RWPE2 (cell line): Measurements from ENCODE around the gene SPEF2.

ENCODE experiments used
- ATAC-seq: fragments of 200-7000 bp; cut with Tn5 transposase; 3 replicates; pipeline ENCODE4 v1.9.1; 2021; ENCODE audit warnings: low read depth
- DNase-seq: peaks from one replicate; pipeline ENCODE4 v3.0.0-alpha.2; 2020; ENCODE audit warnings: low spot score
- H3K27ac ChIP-seq: fragments of 450-650 bp; 2 replicates; pipeline ENCODE4 v1.5.1; 2017; ENCODE audit warnings: mild to moderate bottlenecking; ENCODE audit not compliant: poor library complexity, severe bottlenecking
- H3K27me3 ChIP-seq: fragments of 250-450 bp; sonication (Bioruptor Pico); 2 replicates; pipeline ENCODE4 v1.5.1; 2021; ENCODE audit warnings: mild to moderate bottlenecking, moderate library complexity; ENCODE audit not compliant: insufficient read depth, poor library complexity, severe bottlenecking
- H3K36me3 ChIP-seq: fragments of 250-450 bp; sonication (Bioruptor Pico); 2 replicates; pipeline ENCODE4 v1.5.1; 2020; ENCODE audit warnings: low read depth, mild to moderate bottlenecking, moderate library complexity
- H3K4me1 ChIP-seq: fragments of 250-450 bp; sonication (Bioruptor Pico); 2 replicates; pipeline ENCODE4 v1.5.1; 2021; ENCODE audit warnings: mild to moderate bottlenecking, moderate library complexity; ENCODE audit not compliant: insufficient read depth, poor library complexity, severe bottlenecking
- H3K4me3 ChIP-seq: fragments of 250-450 bp; sonication (Bioruptor Pico); 2 replicates; pipeline ENCODE4 v1.5.1; 2021; ENCODE audit warnings: mild to moderate bottlenecking, moderate library complexity; ENCODE audit not compliant: severe bottlenecking
- H3K9me3 ChIP-seq: fragments of 250-450 bp; sonication (Bioruptor Pico); 2 replicates; pipeline ENCODE4 v1.5.1; 2021; ENCODE audit warnings: mild to moderate bottlenecking, moderate library complexity; ENCODE audit not compliant: severe bottlenecking
- TF ChIP-seq, protein P1 (sequence below): fragments of 450-650 bp; IDR thresholded peaks from one replicate; pipeline ENCODE4 v1.5.1; 2017; ENCODE audit warnings: mild to moderate bottlenecking, moderate library complexity; ENCODE audit not compliant: poor library complexity, severe bottlenecking

SPEF2 gene

DNA sequence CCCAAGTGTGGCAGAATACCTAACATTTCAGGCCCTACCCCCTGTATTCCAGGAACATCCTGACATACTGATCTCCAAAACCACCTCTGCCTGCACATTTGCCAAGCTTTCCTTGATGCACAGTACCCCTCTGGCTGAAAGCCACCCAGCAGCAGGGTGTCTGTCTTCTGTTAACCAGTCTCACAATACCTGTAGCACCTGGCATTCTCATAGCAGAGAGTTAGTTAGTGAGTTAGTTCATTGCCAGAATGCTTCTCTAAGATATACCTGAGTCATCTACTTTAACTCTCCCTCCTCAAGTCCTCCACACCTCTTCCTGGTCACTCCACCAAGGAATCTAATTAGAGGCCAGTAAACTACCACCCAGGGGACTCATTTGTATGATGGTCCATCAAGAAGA, 192.9 kb downstream of the SPEF2 start:
- Histone ChIP-seq H3K36me3 (no peaks in the 10 kb centered on the region), H3K27ac (no peak overlapping the region), H3K27me3 (no peaks in the 10 kb centered on the region), H3K4me1 (peaks cover 2% of the 10 kb centered on the region), H3K4me3 (no peak overlapping the region), H3K9me3 (no peaks in the 10 kb centered on the region)
- no peak for DNase-seq
- 0 out of 3 replicates have a peak, but pooled peaks have one; percentile 36 for ATAC-seq
- TF ChIP-seq, protein P1, sequence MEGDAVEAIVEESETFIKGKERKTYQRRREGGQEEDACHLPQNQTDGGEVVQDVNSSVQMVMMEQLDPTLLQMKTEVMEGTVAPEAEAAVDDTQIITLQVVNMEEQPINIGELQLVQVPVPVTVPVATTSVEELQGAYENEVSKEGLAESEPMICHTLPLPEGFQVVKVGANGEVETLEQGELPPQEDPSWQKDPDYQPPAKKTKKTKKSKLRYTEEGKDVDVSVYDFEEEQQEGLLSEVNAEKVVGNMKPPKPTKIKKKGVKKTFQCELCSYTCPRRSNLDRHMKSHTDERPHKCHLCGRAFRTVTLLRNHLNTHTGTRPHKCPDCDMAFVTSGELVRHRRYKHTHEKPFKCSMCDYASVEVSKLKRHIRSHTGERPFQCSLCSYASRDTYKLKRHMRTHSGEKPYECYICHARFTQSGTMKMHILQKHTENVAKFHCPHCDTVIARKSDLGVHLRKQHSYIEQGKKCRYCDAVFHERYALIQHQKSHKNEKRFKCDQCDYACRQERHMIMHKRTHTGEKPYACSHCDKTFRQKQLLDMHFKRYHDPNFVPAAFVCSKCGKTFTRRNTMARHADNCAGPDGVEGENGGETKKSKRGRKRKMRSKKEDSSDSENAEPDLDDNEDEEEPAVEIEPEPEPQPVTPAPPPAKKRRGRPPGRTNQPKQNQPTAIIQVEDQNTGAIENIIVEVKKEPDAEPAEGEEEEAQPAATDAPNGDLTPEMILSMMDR: no peak

DNA sequence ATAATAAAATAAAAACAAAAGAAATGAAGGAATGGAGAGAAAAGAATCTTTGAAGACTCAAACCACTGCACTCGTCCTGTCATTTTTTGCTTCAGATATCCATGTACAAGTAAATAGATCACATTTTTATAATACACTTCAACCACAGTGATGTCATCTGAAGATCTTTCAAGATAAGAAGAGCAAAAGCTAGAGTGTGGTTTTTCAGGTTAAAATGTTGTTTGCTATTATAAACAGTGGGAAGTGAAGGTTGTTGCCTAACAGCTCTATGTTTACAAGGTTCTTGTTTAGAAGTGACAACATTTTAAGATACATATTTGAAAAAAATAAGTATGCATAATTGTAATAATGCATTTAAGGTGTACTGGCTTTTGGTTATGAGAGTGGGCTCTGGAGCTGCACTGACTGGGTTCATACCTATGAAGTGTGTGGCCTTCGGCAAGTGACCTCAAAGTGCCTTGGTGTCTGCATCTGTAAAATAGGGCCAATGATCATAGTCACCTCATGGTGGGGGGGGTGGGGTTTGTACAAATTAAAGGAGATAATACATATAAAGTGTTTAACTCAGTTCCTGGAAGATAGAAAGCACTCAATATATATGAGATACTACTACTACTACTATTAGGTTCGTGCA, 193.6 kb downstream of the SPEF2 start:
- TF ChIP-seq, protein P1: no peak
- DNase-seq (no peak), ATAC-seq (0 out of 3 replicates have a peak, but pooled peaks have one; percentile 40)
- no peak overlapping the region for H3K4me3 ChIP-seq
- no peaks in the 10 kb centered on the region for H3K9me3 ChIP-seq
- H3K27me3 ChIP-seq: no peaks in the 10 kb centered on the region
- H3K27ac ChIP-seq: no peak overlapping the region
- peaks cover 2% of the 10 kb centered on the region for H3K4me1 ChIP-seq
- no peaks in the 10 kb centered on the region for H3K36me3 ChIP-seq

DNA sequence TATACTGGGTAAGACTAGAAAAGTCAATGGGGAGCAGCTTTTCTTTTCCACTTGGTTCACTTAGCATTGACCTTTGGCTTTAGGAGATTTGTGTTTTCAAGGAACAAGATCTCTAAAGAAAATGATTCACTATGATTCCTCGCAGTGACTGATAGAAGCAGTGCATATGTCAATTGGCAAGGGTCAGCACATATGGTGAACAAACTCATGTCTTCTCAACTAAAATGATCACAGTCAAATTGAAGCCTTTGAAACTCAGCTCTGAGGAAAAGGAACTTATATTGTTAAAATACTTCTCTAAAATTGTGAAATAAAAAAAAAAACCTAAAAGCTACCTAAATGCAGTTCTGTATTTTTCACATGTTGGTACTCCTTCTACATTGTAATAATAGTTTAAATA, 195.9 kb downstream of the SPEF2 start:
- peaks cover 2% of the 10 kb centered on the region for H3K4me1 ChIP-seq
- DNase-seq (no peak), ATAC-seq (no peak)
- H3K9me3 ChIP-seq: no peaks in the 10 kb centered on the region
- H3K27ac ChIP-seq: no peak overlapping the region
- no peaks in the 10 kb centered on the region for H3K27me3 ChIP-seq
- H3K4me3 ChIP-seq: no peak overlapping the region
- TF ChIP-seq, protein P1: no peak
- H3K36me3 ChIP-seq: no peaks in the 10 kb centered on the region

DNA sequence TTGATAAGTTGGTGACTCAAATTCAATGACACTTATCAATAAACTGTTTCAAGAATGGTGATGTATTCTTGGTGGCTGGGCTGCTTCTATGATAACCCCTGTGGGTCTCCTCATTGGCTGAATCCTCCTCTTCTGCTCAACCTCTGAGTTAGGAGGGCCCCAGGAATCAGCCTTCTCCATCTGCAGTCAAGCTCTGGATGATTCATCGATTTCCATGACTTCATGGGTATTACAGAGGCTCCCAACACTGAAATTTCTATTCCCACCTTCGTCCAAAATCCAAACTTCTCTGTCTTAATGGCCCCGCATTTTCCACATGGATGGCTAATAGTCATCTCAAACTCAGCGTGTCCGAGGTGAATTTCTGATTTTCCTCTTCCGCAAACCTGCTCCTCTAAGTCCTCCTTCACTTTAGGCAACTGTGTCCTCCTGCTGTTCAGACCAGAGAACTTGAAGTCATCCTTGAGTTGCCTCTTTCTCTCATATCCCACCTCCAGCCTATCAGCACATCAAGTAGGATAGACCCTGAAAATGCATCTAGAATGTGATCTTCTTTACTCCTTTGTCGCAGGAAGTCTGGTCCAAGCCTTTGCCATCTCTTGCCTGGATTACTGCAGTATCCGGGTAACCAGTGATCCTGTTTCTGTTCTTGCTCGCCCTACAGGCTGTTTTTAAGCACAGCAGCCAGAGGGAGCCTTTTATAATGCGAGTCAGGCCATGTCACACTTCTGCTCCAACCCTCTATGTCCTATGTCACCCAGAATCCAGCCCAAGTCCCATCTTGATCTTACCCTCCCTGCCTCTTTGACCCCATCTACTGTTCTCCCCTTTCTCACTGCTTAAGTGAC, 197.7 kb downstream of the SPEF2 start:
- ATAC-seq (peak; percentile 53), DNase-seq (no peak)
- Histone ChIP-seq H3K4me1 (peaks cover 2% of the 10 kb centered on the region), H3K27me3 (no peaks in the 10 kb centered on the region), H3K9me3 (no peaks in the 10 kb centered on the region), H3K4me3 (no peak overlapping the region), H3K36me3 (no peaks in the 10 kb centered on the region), H3K27ac (no peak overlapping the region)
- TF ChIP-seq, protein P1: peak; percentile 62
